Neural crest cell (in vitro differentiated cells): ENCODE data around the gene FAM72A. TPM values are rescaled to one million over a fixed set of nuclear protein-coding genes. Genes with fewer than 3 reads are reported as not detected.

Source experiments
- DNase-seq: peaks from one replicate; pipeline ENCODE4 v3.0.0; 2021; ENCODE audit warnings: low read depth, mixed read lengths, low spot score
- H3K27ac Mint-ChIP-seq: one replicate; pipeline ENCODE4 v1.8.0; 2021; ENCODE audit warnings: mild to moderate bottlenecking, mixed read lengths; ENCODE audit not compliant: unreplicated experiment
- H3K27me3 Mint-ChIP-seq: 2 replicates; pipeline ENCODE4 v1.8.0; 2021; ENCODE audit warnings: low read depth, mild to moderate bottlenecking, mixed read lengths
- H3K36me3 Mint-ChIP-seq: 2 replicates; pipeline ENCODE4 v1.8.0; 2021; ENCODE audit warnings: low read depth, mild to moderate bottlenecking, mixed read lengths
- H3K4me1 Mint-ChIP-seq: 2 replicates; pipeline ENCODE4 v1.8.0; 2021; ENCODE audit warnings: mixed read lengths
- H3K4me3 Mint-ChIP-seq: one replicate; pipeline ENCODE4 v1.8.0; 2021; ENCODE audit warnings: mild to moderate bottlenecking, mixed read lengths
- H3K9me3 Mint-ChIP-seq: 2 replicates; pipeline ENCODE4 v1.8.0; 2021; ENCODE audit warnings: mixed read lengths
- CTCF ChIP-seq: fragments of 200-600 bp; sonication (generic); conservative IDR thresholded peaks from 2 replicates; pipeline ENCODE4 v1.5.0; 2021; ENCODE audit warnings: antibody characterized with exemption, mild to moderate bottlenecking
- total RNA-seq: library from RNA; stranded (reverse); gene quantifications from 2 replicates; pipeline ENCODE4 v1.2.1, GENCODE V29; 2021

The FAM72A gene
- total RNA-seq, 1 donor from 2014 or later = 11.2 TPM

DNA sequence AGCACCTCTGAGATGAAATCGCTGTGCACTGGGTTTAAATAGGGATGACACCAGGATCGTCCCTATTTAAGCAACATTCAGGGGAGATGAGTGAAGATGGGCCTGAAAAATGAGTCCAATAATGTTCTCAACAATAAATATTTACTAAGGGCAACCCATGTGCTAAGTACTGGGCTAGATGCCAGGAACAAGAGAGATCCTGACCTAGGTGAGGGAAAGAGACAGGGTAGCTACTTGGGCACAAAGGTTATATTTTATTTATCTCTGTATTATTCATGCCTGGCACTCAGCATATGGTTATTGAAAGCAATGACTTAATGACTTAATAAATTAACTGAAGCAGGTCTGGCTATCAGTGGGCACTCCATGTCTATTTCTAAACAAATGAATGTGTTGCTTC is 58.0 kb downstream of the FAM72A start:
- Mint-ChIP-seq H3K4me1 (peaks cover 5% of the 10 kb centered on the region), H3K36me3 (no peaks in the 10 kb centered on the region), H3K27ac (no peak overlapping the region), H3K9me3 (peaks cover 7% of the 10 kb centered on the region), H3K27me3 (peaks cover 2% of the 10 kb centered on the region), H3K4me3 (no peak overlapping the region)
- no peak for DNase-seq
- TF ChIP-seq CTCF = no peak

GRCh38 chr1:206143537-206144172 is 59.0 kb downstream of the FAM72A start:
- TF ChIP-seq CTCF = no peak
- H3K36me3 Mint-ChIP-seq = no peaks in the 10 kb centered on the region
- H3K4me1 Mint-ChIP-seq = peaks cover 5% of the 10 kb centered on the region
- H3K27ac Mint-ChIP-seq = no peak overlapping the region
- H3K4me3 Mint-ChIP-seq = no peak overlapping the region
- H3K27me3 Mint-ChIP-seq = peaks cover 2% of the 10 kb centered on the region
- H3K9me3 Mint-ChIP-seq = peaks cover 8% of the 10 kb centered on the region
- DNase-seq = no peak

GRCh38 chr1:206142770-206143169 is 59.9 kb downstream of the FAM72A start:
- Mint-ChIP-seq H3K4me3 (no peak overlapping the region), H3K36me3 (no peaks in the 10 kb centered on the region), H3K27me3 (peaks cover 2% of the 10 kb centered on the region), H3K27ac (no peak overlapping the region), H3K4me1 (peaks cover 5% of the 10 kb centered on the region), H3K9me3 (peaks cover 3% of the 10 kb centered on the region)
- DNase-seq = no peak
- TF ChIP-seq CTCF = no peak

- Mint-ChIP-seq H3K36me3 (no peaks in the 10 kb centered on the region), H3K27ac (no peak overlapping the region), H3K4me1 (peaks cover 5% of the 10 kb centered on the region), H3K27me3 (peaks cover 2% of the 10 kb centered on the region), H3K4me3 (no peak overlapping the region), H3K9me3 (peaks cover 3% of the 10 kb centered on the region)
- no peak for DNase-seq
- TF ChIP-seq CTCF = no peak
Measured at GRCh38 chr1:206142011-206142410, 60.6 kb downstream of the FAM72A start.

DNA sequence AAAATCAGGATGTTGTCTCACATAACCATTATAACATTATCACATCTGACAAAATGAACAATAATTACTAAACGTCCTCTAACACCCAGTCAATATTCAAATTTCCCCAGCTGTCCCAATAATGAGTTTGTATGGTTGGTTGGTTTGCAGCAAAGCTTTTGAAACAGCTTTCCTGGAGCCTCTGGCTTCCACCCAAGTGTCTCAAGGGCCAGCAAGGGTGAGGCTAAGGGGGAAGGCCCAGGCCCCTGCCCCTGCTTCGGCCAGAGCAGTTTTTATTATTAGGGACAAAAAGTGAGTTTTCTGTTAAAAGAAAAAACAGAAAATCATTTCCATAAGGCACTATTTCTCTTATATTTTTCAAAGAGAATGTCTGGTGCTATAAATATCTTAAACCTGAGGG is 66.4 kb downstream of the FAM72A start:
- Mint-ChIP-seq H3K36me3 (no peaks in the 10 kb centered on the region), H3K27me3 (peaks cover 2% of the 10 kb centered on the region), H3K4me1 (no peaks in the 10 kb centered on the region), H3K9me3 (peaks cover 3% of the 10 kb centered on the region), H3K4me3 (no peak overlapping the region), H3K27ac (peak overlapping the region; percentile 19)
- no peak for TF ChIP-seq CTCF
- no peak for DNase-seq

Other genes starting within 250 kb of the FAM72A start
- 4.4 and 4.5 TPM in 2 replicates for gene RAB7B, start 199.4 kb downstream of the FAM72A start, total RNA-seq
- not detected in 2 replicates for gene CTSE, start 178.9 kb downstream of the FAM72A start, total RNA-seq
- gene RHEX, start 149.7 kb downstream of the FAM72A start, total RNA-seq = 0.48 and 0.93 TPM in 2 replicates
- gene AVPR1B, start 85.5 kb downstream of the FAM72A start, total RNA-seq = not detected in 2 replicates
- gene SRGAP2, start 702 bp upstream of the FAM72A start, total RNA-seq = 117 and 126 TPM in 2 replicates